GM19099 (cell line): ENCODE data around the gene SFMBT2.

Experiments used
- POLR2A ChIP-seq: IDR thresholded peaks from 3 replicates; pipeline ENCODE4 v1.6.1; 2011; ENCODE audit warnings: low read depth; ENCODE audit not compliant: insufficient read length; ENCODE audit errors: extremely low read depth

Gene SFMBT2

DNA sequence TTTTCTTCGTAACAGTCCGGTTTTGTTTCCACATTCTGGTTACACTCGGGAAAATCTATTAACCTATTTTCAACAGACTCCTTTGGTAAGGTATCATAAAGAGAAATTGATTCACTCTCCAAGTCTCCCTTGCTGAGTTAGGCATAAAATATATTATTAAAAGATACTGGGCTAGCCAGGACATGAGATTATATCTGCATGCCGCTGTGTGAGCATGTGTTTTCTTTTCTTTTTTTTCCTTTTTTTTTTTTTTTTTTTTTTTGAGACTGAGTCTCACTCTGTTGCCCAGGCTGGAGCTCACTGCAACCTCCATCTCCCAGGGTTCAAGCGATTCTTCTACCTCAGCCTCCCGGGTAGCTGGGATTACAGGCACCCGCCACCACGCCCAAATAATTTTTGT lies 23.0 kb upstream of the SFMBT2 start:
- no peak for TF ChIP-seq POLR2A

DNA sequence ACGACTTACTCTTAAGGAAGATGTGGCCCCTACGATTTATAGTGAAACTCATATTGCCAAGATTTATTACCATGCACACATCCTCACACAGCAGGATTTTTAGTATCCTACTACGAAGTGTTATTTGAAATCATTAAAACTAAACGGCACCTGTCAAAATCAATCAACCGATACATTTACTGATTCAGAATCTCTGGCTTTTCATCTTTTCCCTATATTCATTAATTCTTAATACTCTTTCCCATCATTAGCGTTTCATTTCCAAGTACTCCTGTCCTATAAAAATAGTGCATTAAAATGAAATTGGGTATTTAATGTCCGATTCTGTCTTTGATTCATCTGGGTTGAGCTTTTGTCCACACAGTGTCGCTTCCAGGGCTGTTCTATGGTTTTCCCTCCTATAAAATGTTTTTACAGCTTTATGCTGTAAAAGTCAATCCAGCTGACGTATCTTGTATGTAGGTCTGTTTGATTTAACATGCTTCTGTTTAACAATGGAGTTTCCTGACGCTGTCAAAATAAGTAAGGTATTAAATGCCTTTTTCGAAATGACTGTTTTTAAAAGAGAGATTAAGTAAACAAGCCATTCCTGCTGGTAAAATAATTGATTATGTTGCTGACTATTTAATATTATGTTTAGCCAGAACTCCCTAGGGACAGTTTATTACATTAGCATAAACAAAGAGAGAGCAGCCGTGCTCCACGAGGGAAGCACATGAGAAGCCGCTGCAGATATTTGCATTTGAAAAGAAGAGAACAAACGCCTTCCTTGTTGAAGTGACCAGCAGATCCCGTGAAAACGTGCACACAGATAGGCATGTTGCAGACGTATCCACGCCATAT lies 22.3 kb upstream of the SFMBT2 start:
- no peak for TF ChIP-seq POLR2A

- TF ChIP-seq POLR2A, result no peak
Measured at GRCh38 chr10:7428673-7429350, 18.0 kb upstream of the SFMBT2 start.

DNA sequence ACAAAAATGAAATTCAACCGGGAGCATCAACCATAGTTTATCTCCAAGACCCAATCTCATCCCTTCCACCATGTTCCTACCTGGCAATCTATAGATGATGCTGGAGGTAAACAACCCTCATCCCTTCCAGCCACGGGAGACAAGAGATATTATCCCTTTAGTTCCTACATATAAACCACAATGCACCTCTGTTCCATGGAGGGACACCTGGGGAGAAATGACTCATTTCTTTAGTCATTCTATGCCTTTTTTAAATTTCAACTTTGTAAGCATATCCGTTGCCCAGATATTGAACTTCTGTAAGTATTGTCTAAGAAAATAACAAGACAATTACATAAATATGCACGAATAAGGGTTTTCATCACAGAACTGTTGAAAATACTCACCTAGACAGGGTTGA lies 15.5 kb upstream of the SFMBT2 start:
- TF ChIP-seq POLR2A, result no peak

DNA sequence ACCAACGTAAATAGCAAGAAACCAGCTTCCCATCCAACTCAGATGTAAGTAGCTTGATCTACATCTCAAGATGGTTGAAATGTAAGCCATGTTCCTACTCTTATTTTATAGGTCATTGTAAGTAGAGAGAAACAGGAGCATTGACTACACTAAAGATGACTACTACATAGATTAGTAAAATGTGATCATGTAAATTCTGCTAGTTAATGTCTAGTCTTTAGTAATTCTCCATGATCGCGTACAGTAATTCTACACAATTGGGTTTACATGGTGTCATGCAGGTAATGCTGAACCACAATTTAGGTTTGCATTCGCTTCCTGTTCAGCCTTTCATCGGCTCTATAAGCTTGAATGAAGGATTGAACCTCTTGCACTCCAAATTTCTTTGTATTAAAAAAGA lies 14.9 kb upstream of the SFMBT2 start:
- no peak for TF ChIP-seq POLR2A

GRCh38 chr10:7424919-7425318 lies 14.1 kb upstream of the SFMBT2 start:
- TF ChIP-seq POLR2A, result no peak

DNA sequence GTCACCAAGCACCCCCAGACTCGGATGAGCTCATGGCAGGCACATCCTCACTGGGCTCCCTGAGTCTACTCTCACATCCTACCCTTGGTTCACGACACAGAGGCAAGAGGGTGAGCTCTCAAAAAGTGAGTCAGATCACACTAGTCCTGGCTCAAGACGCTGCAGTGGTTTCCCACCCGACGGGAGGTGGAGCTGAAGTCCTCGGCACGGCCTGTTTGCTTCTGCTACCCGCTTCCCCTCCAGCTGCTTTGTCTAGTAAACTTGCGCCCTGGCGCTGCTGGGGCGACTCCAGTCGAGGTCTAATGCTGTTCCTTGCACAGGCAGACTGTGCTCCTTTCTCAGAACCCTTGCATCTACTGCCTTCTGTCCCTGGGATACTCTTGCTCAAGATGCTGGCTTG lies 13.5 kb upstream of the SFMBT2 start:
- no peak for TF ChIP-seq POLR2A

DNA sequence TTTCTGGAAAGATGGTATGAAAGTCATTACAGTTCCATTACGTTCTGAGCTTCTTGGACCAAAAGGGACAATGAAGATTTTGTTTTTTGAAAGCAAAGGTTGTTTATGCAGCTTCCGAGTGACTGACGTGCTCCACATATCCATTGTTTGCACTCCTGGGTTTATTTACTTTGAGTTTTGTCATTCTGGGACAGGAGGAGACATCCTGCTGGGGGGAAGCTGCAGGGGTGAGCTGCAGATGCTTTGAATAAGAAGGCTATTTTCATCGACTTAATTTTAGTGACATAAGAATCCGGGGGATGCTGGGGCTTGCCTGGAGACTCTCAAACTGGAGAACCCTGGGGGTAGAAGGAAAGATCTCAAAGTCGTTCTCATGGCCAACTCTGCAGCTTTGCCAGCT lies 12.7 kb upstream of the SFMBT2 start:
- TF ChIP-seq POLR2A, result no peak

DNA sequence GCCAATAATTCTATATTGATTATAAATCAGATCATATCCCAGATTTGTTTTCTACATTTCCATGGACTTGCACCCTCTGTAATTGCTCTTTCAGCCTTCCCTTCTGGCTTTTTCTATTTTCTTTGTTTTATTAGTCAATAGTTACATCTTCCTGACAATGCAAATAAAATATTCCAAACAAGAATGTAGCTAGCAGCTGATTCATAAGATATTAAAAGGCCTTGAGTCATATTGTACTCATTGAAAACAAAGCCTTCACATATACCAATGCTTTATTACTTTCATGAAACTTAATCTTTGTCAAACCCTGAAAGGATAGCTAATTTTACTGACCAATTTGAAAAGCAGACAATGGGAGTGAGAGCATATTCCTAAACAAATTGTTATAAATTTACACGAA lies 10.7 kb upstream of the SFMBT2 start:
- TF ChIP-seq POLR2A, result no peak

GRCh38 chr10:7419998-7420397 lies 9.2 kb upstream of the SFMBT2 start:
- no peak for TF ChIP-seq POLR2A

DNA sequence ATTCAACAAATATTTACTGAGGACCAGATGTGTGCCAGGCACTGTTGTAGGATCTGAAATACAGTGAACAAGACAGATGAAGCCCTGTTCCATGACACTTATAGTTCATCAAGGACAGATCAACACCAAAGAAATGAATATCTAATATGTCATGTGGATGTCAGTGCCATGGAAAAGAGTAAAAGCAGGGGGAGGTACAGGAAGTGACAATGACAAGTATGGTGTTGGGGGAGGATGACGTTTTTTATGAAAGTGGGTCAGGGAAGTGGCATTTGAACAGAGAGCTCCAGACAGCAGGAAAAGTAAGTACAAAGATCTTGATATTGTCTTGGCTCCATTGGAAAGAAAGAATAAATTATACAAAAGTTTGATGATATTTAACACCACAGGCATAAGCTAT lies 7.0 kb upstream of the SFMBT2 start:
- TF ChIP-seq POLR2A, result no peak

DNA sequence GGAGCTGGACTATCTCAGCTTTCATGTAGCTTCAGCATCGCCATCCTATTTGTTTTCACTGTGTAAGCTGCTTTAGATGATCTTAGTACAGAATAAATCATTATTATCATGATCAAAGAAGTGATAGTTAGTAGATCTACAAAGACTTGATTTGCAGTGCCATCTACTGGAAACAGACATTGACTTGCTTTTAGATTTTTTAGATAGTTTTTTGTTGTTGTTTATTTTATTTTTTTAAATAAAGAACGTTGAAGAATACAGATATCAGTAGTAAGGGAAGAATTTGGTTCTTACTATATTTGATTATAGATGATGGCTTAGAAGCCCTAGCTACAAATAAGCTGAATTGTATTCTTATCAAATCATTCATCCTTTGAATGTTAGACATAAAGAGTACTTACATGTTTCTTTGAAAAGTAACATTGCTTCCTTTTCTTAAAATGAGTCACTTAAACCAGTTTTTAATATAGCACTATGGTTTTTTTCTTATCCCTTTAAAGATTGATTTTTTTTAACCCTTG lies 6.3 kb upstream of the SFMBT2 start:
- no peak for TF ChIP-seq POLR2A

DNA sequence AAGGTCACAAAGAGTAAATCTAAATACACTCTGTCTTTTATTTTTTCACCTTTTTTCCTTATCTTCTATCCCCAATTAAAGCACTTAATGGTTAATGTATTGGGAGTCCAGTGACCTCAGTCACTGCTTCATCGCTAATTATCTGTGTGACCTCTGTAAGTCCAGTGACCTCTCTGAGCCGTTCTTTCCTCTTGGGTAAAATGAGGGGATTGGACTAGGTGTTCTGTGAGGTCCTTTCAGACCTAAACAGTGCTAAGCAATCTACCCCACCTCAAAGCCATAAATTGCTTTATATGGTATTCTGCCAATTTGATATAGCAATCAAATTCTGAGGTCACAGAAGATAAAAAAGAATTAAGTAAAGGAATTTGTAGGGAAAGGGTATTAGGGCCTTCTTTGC lies 3.9 kb upstream of the SFMBT2 start:
- TF ChIP-seq POLR2A, result no peak

GRCh38 chr10:7412928-7413282 lies 2.1 kb upstream of the SFMBT2 start:
- no peak for TF ChIP-seq POLR2A

- TF ChIP-seq POLR2A, result peak; percentile 17
Measured at GRCh38 chr10:7412237-7412927, 1.5 kb upstream of the SFMBT2 start.
